DMS 273 treated with DMSO at 0.1 percent for 48 hours (cell line): ENCODE data around the gene ZNF385B.
"Not testable (repeated sequence)": the region's sequence is repeated elsewhere in the genome, so short reads cannot be mapped to it uniquely, and the experiment has no call there.

Experiments
- DNase-seq: peaks from one replicate; lab custom pipeline; 2025; lab: John Stamatoyannopoulos, UW

ZNF385B gene

GRCh38 chr2:179629776-179630175 lies 231.6 kb downstream of the ZNF385B start:
- DNase-seq: not testable (repeated sequence)

GRCh38 chr2:179626261-179626660 lies 235.2 kb downstream of the ZNF385B start:
- DNase-seq: no peak

GRCh38 chr2:179622635-179623300 lies 238.6 kb downstream of the ZNF385B start:
- no peak for DNase-seq

- DNase-seq: no peak
Observed at GRCh38 chr2:179622112-179622511, 239.3 kb downstream of the ZNF385B start.

- no peak for DNase-seq
Observed at GRCh38 chr2:179619947-179620467, 241.4 kb downstream of the ZNF385B start.

GRCh38 chr2:179614121-179614520 lies 247.3 kb downstream of the ZNF385B start:
- DNase-seq: no peak

GRCh38 chr2:179613701-179614100 lies 247.7 kb downstream of the ZNF385B start:
- DNase-seq: no peak

- no peak for DNase-seq
Observed at GRCh38 chr2:179613299-179613651, 248.1 kb downstream of the ZNF385B start.

- DNase-seq: no peak
Observed at GRCh38 chr2:179612591-179613298, 248.7 kb downstream of the ZNF385B start.

GRCh38 chr2:179612108-179612507 lies 249.3 kb downstream of the ZNF385B start:
- no peak for DNase-seq

GRCh38 chr2:179606141-179606540 lies 255.3 kb downstream of the ZNF385B start:
- DNase-seq: no peak

GRCh38 chr2:179605341-179605740 lies 256.1 kb downstream of the ZNF385B start:
- no peak for DNase-seq

- DNase-seq: no peak
Observed at GRCh38 chr2:179604598-179604997, 256.8 kb downstream of the ZNF385B start.

- no peak for DNase-seq
Observed at GRCh38 chr2:179602452-179602851, 259.0 kb downstream of the ZNF385B start.

- no peak for DNase-seq
Observed at GRCh38 chr2:179596018-179596417, 265.4 kb downstream of the ZNF385B start.

- no peak for DNase-seq
Observed at GRCh38 chr2:179595284-179595683, 266.1 kb downstream of the ZNF385B start.

GRCh38 chr2:179594268-179595112 lies 266.9 kb downstream of the ZNF385B start:
- no peak for DNase-seq

- DNase-seq: no peak
Observed at GRCh38 chr2:179593323-179593722, 268.1 kb downstream of the ZNF385B start.

GRCh38 chr2:179592167-179592936 lies 269.1 kb downstream of the ZNF385B start:
- DNase-seq: no peak

- DNase-seq: no peak
Observed at GRCh38 chr2:179591690-179592089, 269.7 kb downstream of the ZNF385B start.

- no peak for DNase-seq
Observed at GRCh38 chr2:179588486-179589145, 272.8 kb downstream of the ZNF385B start.
